IMR-90 (cell line): Measurements from ENCODE around the gene NOM1. TPM values are rescaled to one million over a fixed set of nuclear protein-coding genes. Genes with fewer than 3 reads are reported as not detected.

Source experiments
- ATAC-seq: fragments of 200-7000 bp; cut with Tn5 transposase; 2 replicates; pipeline ENCODE4 v1.9.1; 2020; ENCODE audit warnings: low read depth, mild to moderate bottlenecking, moderate library complexity
- BruUV-seq: library from RNA; stranded (reverse); fragments of 400-500 nt; replicated peaks from 2 replicates; lab custom pipeline; 2021; lab: Mats Ljungman, UMichigan
- CTCF ChIA-PET: fragments of 300-600 bp; formaldehyde crosslinking; extraction: SDS; loops from one replicate; lab custom pipeline; 2021; ENCODE audit warnings: antibody characterized with exemption; lab: Yijun Ruan, JAX
- POLR2A ChIA-PET: fragments of 300-600 bp; sonication (Branson Sonifier 250); formaldehyde crosslinking; loops from one replicate; lab custom pipeline; 2022; ENCODE audit warnings: antibody characterized with exemption; ENCODE audit not compliant: unreplicated experiment; lab: Charles Lee
- DNase-seq: peaks from one replicate; pipeline ENCODE4 v3.0.0; 2013
- H2AFZ ChIP-seq: replicated peaks from 2 replicates; pipeline ENCODE3; 2013; ENCODE audit warnings: low read length, mild to moderate bottlenecking; ENCODE audit not compliant: poor library complexity
- H2AK5ac ChIP-seq: 2 replicates; pipeline ENCODE4 v1.6.1; 2013; ENCODE audit warnings: low read depth, low read length, inconsistent platforms
- H2AK9ac ChIP-seq: replicated peaks from 2 replicates; pipeline ENCODE3; 2013; ENCODE audit warnings: mild to moderate bottlenecking, low read depth, low read length, moderate library complexity; ENCODE audit not compliant: poor library complexity
- H2BK120ac ChIP-seq: 2 replicates; pipeline ENCODE4 v1.6.1; 2013; ENCODE audit warnings: low read depth, low read length, inconsistent platforms
- H2BK15ac ChIP-seq: 3 replicates; pipeline ENCODE4 v1.6.1; 2013; ENCODE audit warnings: low read depth, low read length, inconsistent platforms
- H2BK20ac ChIP-seq: 2 replicates; pipeline ENCODE4 v1.6.1; 2013; ENCODE audit warnings: low read depth, mild to moderate bottlenecking, inconsistent platforms, low read length, moderate library complexity
- H2BK5ac ChIP-seq: 2 replicates; pipeline ENCODE4 v1.6.1; 2013; ENCODE audit warnings: mild to moderate bottlenecking, low read depth, low read length, inconsistent platforms; ENCODE audit not compliant: poor library complexity, severe bottlenecking
- H3K14ac ChIP-seq: replicated peaks from 2 replicates; pipeline ENCODE4 v1.6.1; 2013; ENCODE audit warnings: low read depth, low read length, inconsistent platforms
- H3K18ac ChIP-seq: 2 replicates; pipeline ENCODE4 v1.6.1; 2013; ENCODE audit warnings: low read depth, low read length, control low read depth
- H3K23ac ChIP-seq: 2 replicates; pipeline ENCODE4 v1.6.1; 2013; ENCODE audit warnings: low read depth, low read length, inconsistent platforms
- H3K27ac ChIP-seq: 2 replicates; pipeline ENCODE4 v1.5.1; 2013; ENCODE audit warnings: mild to moderate bottlenecking, control low read depth, low read length; ENCODE audit not compliant: insufficient read depth
- H3K27me3 ChIP-seq: 2 replicates; pipeline ENCODE4 v1.6.1; 2013; ENCODE audit warnings: low read length; ENCODE audit not compliant: control insufficient read depth, insufficient read depth
- H3K36me3 ChIP-seq: 2 replicates; pipeline ENCODE4 v1.6.1; 2013; ENCODE audit warnings: low read length, mixed read lengths; ENCODE audit not compliant: control insufficient read depth, insufficient read depth
- H3K4ac ChIP-seq: 2 replicates; pipeline ENCODE4 v1.6.1; 2013; ENCODE audit warnings: low read depth, low read length, inconsistent platforms
- H3K4me1 ChIP-seq: 2 replicates; pipeline ENCODE4 v1.6.1; 2013; ENCODE audit warnings: low read length, mixed read lengths; ENCODE audit not compliant: control insufficient read depth, insufficient read depth
- H3K4me2 ChIP-seq: 2 replicates; pipeline ENCODE4 v1.6.1; 2013; ENCODE audit warnings: low read depth, mild to moderate bottlenecking, control low read depth, low read length, moderate library complexity
- H3K4me3 ChIP-seq: 2 replicates; pipeline ENCODE4 v1.5.1; 2013; ENCODE audit warnings: low read depth, mild to moderate bottlenecking, control low read depth, low read length, moderate library complexity; ENCODE audit not compliant: insufficient read depth
- H3K56ac ChIP-seq: 2 replicates; pipeline ENCODE4 v1.6.1; 2013; ENCODE audit warnings: low read length, inconsistent platforms; ENCODE audit not compliant: insufficient read depth; ENCODE audit errors: extremely low read depth
- H3K79me1 ChIP-seq, 2 experiments: 2 replicates each; pipeline ENCODE4 v1.6.1; 2013; ENCODE audit warnings: low read length in 2 of 2, inconsistent platforms in 1 of 2, low read depth in 1 of 2
- H3K9ac ChIP-seq: 2 replicates; pipeline ENCODE4 v1.6.1; 2013; ENCODE audit warnings: low read depth, low read length, control low read depth
- H3K9me1 ChIP-seq: 2 replicates; pipeline ENCODE4 v1.6.1; 2013; ENCODE audit warnings: low read length, inconsistent platforms; ENCODE audit not compliant: insufficient read depth
- H3K9me3 ChIP-seq: 2 replicates; pipeline ENCODE4 v1.6.1; 2013; ENCODE audit warnings: low read length; ENCODE audit not compliant: control insufficient read depth, insufficient read depth
- H4K20me1 ChIP-seq: 2 replicates; pipeline ENCODE4 v1.6.1; 2013; ENCODE audit warnings: low read length, inconsistent platforms; ENCODE audit not compliant: insufficient read depth
- H4K5ac ChIP-seq: 2 replicates; pipeline ENCODE4 v1.6.1; 2013; ENCODE audit warnings: mild to moderate bottlenecking, low read depth, low read length, control low read depth
- H4K8ac ChIP-seq, 2 experiments: 2 replicates each; pipeline ENCODE4 v1.6.1; 2013; ENCODE audit warnings: low read depth in 2 of 2, low read length in 2 of 2, control low read depth in 1 of 2, inconsistent platforms in 1 of 2
- H4K91ac ChIP-seq: 2 replicates; pipeline ENCODE4 v1.6.1; 2013; ENCODE audit warnings: low read depth, low read length, inconsistent platforms; ENCODE audit not compliant: insufficient read depth
- FOS ChIP-seq: fragments of 150-350 bp; IDR thresholded peaks from 2 replicates; pipeline ENCODE4 v1.6.1; 2016; ENCODE audit warnings: low read depth, low read length
- RCOR1 ChIP-seq: IDR thresholded peaks from 2 replicates; pipeline ENCODE4 v1.6.1; 2012; ENCODE audit warnings: mild to moderate bottlenecking, low read length, improper control_type of control experiment; ENCODE audit not compliant: insufficient replicate concordance
- WGBS, 2 experiments: methylation state at CpG; one replicate each; pipeline versions ENCODE4 v1.1.5 to v1.1.7; 2013; ENCODE audit warnings: missing lambda C conversion rate in 2 of 2; ENCODE audit not compliant: insufficient read length in 1 of 2; ENCODE audit errors: extremely low coverage in 2 of 2; 5-methylcytosine and 5-hydroxymethylcytosine counted together
- dilution Hi-C: fragments of 300-500 bp; cut with HindIII; formaldehyde crosslinking; loops from one replicate; pipeline ENCODE4 v1.14.3; 2018; ENCODE audit warnings: low sequenced_read_pairs; ENCODE audit not compliant: unreplicated experiment
- in situ Hi-C: fragments of 300-500 bp; cut with MboI; formaldehyde crosslinking; loops from 3 replicates; pipeline ENCODE4 v1.14.3; 2019; ENCODE audit warnings: low sequenced_read_pairs, inconsistent platforms, mixed read lengths
- intact Hi-C: fragments of 100-400 bp; cut with micrococcal nuclease; formaldehyde crosslinking; loops from 2 replicates; pipeline ENCODE4 v1.10.0; 2022
- polyA plus RNA-seq, 3 experiments: library from polyadenylated mRNA; depleted of rRNA; stranded (reverse); fragments of >200 nt; gene quantifications; 2 replicates each; pipeline ENCODE4 v1.2.3, GENCODE V29; 2012; ENCODE audit warnings: low replicate concordance in 1 of 3
- total RNA-seq: library from RNA; depleted of rRNA; stranded (reverse); fragments of >200 nt; gene quantifications from 2 replicates; pipeline ENCODE4 v1.2.3, GENCODE V29; 2012

The NOM1 gene
- total and polyA plus RNA-seq, 2 of the 4 experiments (the other 2 are of a cell fraction) = 15.3 to 15.4 TPM

DNA sequence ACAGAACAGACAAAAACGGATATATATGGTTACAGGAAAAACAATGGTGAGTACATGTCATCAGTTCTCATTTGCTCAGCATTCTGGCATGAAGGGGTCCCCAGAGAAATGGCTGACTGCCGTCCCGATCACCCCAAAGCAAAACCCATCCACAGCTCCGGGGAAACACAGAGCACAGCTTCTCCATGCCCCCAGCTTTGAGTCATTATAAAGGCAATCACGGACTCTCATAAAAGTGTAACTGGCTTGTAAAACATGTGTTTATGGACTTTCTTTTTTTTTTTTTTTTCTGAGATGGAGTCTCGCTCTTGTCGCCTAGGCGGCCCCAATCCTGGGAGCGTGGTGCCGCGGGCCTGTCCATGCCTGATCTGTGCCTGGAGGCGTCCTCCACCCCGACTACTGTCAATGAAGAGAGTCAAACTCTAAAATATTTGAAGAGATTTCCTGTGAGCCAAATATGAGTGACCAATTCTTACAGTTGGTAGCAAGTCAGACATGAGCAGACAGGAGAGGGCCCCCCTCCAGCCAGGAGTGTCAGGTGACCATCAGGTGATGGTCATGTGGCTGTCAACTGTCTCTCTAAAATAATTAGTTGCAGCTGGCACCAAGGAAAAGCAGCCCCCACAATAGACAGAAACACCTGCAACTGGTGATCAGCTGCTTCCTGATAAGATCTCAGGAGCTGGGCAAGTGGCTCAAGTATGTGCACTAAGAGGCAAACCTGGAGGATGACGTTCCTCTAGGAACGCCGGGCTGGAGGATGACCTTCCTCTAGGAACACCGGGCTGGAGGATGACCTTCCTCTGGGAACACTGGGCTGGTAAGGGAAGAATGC lies 21.7 kb upstream of the NOM1 start (continued):
- TF ChIP-seq FOS = no peak

DNA sequence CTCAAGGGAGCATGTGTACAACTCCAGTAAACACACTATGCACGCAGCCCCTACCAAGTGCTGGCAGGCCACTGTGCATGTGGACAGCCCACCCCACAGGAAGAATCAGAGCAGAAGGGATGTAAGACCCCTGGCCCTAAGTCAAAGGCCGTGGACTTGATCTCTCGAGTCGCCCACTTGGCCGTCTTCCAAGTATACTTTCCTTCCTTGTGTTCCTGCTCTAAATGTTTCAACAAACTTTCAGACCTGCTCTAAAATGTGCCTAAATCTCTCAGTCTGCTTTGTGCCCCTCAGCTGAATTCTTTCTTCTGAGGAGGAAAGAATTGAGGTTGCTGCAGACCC lies 21.1 kb upstream of the NOM1 start:
- H3K4ac ChIP-seq = no peak overlapping the region
- no TSS peak for BruUV-seq
- H2AFZ ChIP-seq = no peak overlapping the region
- ATAC-seq (no peak), DNase-seq (no peak)
- H2BK120ac ChIP-seq = no peak overlapping the region
- H4K8ac ChIP-seq = no peak overlapping the region
- H2BK20ac ChIP-seq = no peak overlapping the region
- H4K20me1 ChIP-seq = no peaks in the 10 kb centered on the region
- H3K79me1 ChIP-seq = no peaks in the 10 kb centered on the region
- H2AK9ac ChIP-seq = no peak overlapping the region
- no peak overlapping the region for H3K4me2 ChIP-seq
- no peak overlapping the region for H4K91ac ChIP-seq
- no peak overlapping the region for H2BK5ac ChIP-seq
- no peak for TF ChIP-seq RCOR1
- intact Hi-C loops = no loop called here
- H3K36me3 ChIP-seq = no peaks in the 10 kb centered on the region
- no peaks in the 10 kb centered on the region; the same call in 1 of the 2 replicates for H3K9me1 ChIP-seq
- dilution Hi-C loops = no loop called here
- H3K27me3 ChIP-seq = peaks cover 10% of the 10 kb centered on the region
- H3K56ac ChIP-seq = no peak overlapping the region
- H3K9me3 ChIP-seq = no peaks in the 10 kb centered on the region
- H3K14ac ChIP-seq = no peak overlapping the region
- H3K27ac ChIP-seq = no peak overlapping the region
- no peak overlapping the region for H3K18ac ChIP-seq
- in situ Hi-C loops = no loop called here
- POLR2A ChIA-PET = no interaction called here
- no peak overlapping the region for H3K9ac ChIP-seq
- CTCF ChIA-PET = interaction anchor here (0.6 kb wide), 1 partner anchor 21 kb away, joined by 4 read pairs; no protein-coding TSS in a partner anchor
- 80% methylated on average over 1 of the region's 5 CpGs; no CpG with 5 or more reads in 1 of the 2 experiments for WGBS, 2 experiments
- H3K4me1 ChIP-seq = no peaks in the 10 kb centered on the region
- H2AK5ac ChIP-seq = no peak overlapping the region
- no peak overlapping the region for H4K5ac ChIP-seq
- no peak overlapping the region for H2BK15ac ChIP-seq
- no peak overlapping the region for H3K23ac ChIP-seq
- no peak overlapping the region for H3K4me3 ChIP-seq
